ENCODE data around the gene SSH2.

DNA sequence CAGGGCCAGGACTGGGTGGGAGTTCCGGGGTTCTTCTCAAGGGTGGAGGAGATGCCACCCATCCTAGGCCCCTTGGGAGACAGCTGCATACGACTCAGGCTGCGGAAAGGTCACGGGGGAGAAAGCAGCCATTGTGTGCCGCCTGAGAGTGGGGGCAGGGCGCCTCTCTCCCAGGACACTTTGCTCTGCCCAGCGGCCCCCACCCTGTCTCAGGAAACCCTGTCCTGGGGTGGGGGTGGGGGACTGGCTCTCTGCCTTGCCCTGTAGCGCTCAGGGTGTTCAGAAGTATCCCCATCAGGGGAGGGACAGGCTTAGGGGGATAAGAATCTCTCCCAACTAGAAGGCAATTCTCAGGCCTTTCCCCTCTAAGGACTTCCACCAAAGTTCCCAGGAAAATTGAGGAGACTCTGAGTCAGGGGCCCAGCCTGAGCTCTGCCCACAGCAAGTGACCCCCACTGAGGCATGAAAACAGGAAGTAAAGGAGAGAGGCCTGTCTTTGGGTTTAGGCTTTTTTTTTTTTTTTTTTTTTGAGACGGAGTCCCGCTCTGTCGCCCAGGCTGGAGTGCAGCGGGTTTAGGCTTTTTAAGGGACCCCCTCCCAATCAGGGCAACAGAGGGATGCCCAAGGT lies 345.5 kb downstream of the SSH2 start:
- TF ChIP-seq POLR2A (IDR thresholded peaks at IDR 0.05) = no peak
- TF ChIP-seq, protein P1, sequence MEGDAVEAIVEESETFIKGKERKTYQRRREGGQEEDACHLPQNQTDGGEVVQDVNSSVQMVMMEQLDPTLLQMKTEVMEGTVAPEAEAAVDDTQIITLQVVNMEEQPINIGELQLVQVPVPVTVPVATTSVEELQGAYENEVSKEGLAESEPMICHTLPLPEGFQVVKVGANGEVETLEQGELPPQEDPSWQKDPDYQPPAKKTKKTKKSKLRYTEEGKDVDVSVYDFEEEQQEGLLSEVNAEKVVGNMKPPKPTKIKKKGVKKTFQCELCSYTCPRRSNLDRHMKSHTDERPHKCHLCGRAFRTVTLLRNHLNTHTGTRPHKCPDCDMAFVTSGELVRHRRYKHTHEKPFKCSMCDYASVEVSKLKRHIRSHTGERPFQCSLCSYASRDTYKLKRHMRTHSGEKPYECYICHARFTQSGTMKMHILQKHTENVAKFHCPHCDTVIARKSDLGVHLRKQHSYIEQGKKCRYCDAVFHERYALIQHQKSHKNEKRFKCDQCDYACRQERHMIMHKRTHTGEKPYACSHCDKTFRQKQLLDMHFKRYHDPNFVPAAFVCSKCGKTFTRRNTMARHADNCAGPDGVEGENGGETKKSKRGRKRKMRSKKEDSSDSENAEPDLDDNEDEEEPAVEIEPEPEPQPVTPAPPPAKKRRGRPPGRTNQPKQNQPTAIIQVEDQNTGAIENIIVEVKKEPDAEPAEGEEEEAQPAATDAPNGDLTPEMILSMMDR (IDR thresholded peaks at IDR 0.05) = no peak

Measured in thyroid gland (tissue), 4 donors.